ENCODE results near the gene FOXK1.

GRCh38 chr7:4722308-4722707, 40.2 kb downstream of the FOXK1 start:
- TF ChIP-seq, protein P1, sequence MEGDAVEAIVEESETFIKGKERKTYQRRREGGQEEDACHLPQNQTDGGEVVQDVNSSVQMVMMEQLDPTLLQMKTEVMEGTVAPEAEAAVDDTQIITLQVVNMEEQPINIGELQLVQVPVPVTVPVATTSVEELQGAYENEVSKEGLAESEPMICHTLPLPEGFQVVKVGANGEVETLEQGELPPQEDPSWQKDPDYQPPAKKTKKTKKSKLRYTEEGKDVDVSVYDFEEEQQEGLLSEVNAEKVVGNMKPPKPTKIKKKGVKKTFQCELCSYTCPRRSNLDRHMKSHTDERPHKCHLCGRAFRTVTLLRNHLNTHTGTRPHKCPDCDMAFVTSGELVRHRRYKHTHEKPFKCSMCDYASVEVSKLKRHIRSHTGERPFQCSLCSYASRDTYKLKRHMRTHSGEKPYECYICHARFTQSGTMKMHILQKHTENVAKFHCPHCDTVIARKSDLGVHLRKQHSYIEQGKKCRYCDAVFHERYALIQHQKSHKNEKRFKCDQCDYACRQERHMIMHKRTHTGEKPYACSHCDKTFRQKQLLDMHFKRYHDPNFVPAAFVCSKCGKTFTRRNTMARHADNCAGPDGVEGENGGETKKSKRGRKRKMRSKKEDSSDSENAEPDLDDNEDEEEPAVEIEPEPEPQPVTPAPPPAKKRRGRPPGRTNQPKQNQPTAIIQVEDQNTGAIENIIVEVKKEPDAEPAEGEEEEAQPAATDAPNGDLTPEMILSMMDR (IDR thresholded peaks at IDR 0.05): no peak
- no peak for TF ChIP-seq POLR2A (IDR thresholded peaks at IDR 0.05)
- TF ChIP-seq POLR2AphosphoS5 (IDR thresholded peaks at IDR 0.05): no peak
- no peak for TF ChIP-seq EP300 (IDR thresholded peaks at IDR 0.05; ENCODE audit: low read depth)

Data from transverse colon (tissue), 4 donors.